RWPE1 (cell line): ENCODE measurements around the gene PLA2G2D.

ENCODE experiments used
- CTCF ChIA-PET: fragments of 350-600 bp; sonication (Branson Sonifier 250); formaldehyde crosslinking; extraction: SDS; loops from one replicate; lab custom pipeline; 2021; lab: Yijun Ruan, JAX
- POLR2A ChIA-PET: fragments of 400-600 bp; formaldehyde crosslinking; extraction: SDS; loops from one replicate; lab custom pipeline; 2020; ENCODE audit warnings: antibody characterized with exemption; ENCODE audit not compliant: low non-redundant PET; lab: Yijun Ruan, JAX
- DNase-seq: peaks from one replicate; pipeline ENCODE4 v3.0.0; 2012; ENCODE audit warnings: low spot score
- H3K27ac ChIP-seq: fragments of 450-650 bp; 2 replicates; pipeline ENCODE4 v1.5.1; 2017
- TF ChIP-seq, protein P1 (sequence below): fragments of 450-650 bp; conservative IDR thresholded peaks from 2 replicates; pipeline ENCODE4 v1.5.1; 2017; ENCODE audit warnings: low read depth, mild to moderate bottlenecking

The PLA2G2D gene

DNA sequence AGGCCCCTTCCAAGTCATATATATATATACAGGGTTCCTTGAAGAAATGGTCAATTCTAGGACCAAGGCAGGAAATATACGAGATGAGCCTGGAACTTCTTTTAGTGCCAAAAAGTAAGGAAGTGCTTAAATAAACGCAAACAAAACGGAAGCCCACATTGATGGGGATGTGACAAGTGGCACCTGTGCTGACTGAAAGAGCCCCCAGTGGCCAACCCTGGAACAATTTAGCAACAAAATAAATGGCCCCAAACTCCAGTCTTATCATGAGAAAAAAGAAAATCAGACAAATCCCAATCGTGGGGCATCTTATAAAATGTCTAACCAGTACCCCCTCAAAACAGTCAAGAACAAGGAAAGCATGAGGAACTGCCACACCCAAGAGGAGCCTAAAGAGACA, 31.7 kb downstream of the PLA2G2D start:
- no peak overlapping the region for H3K27ac ChIP-seq
- POLR2A ChIA-PET, result no interaction called here
- DNase-seq, result no peak
- CTCF ChIA-PET, result no interaction called here
- TF ChIP-seq, protein P1, sequence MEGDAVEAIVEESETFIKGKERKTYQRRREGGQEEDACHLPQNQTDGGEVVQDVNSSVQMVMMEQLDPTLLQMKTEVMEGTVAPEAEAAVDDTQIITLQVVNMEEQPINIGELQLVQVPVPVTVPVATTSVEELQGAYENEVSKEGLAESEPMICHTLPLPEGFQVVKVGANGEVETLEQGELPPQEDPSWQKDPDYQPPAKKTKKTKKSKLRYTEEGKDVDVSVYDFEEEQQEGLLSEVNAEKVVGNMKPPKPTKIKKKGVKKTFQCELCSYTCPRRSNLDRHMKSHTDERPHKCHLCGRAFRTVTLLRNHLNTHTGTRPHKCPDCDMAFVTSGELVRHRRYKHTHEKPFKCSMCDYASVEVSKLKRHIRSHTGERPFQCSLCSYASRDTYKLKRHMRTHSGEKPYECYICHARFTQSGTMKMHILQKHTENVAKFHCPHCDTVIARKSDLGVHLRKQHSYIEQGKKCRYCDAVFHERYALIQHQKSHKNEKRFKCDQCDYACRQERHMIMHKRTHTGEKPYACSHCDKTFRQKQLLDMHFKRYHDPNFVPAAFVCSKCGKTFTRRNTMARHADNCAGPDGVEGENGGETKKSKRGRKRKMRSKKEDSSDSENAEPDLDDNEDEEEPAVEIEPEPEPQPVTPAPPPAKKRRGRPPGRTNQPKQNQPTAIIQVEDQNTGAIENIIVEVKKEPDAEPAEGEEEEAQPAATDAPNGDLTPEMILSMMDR, result no peak; the same call in 1 of the 2 replicates

DNA sequence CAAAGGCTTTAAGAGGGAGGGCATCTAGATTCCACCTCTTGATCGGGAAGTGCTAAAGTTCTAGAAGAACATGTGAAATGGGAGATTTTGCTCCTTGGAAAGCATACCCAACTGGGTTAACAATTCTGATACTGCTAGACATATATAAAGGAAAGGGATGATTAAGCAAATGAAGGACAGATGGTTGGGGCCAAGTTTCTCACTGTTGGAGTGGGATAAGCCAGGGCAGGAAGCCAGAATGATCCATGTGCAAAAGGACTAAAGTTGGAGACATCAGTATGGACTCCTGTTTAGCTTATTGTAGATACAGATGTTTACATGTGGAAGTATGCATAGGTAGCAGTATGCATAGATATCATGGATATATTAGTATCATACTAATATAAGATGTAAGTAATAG, 32.5 kb downstream of the PLA2G2D start:
- ChIA-PET POLR2A (no interaction called here), CTCF (no interaction called here)
- H3K27ac ChIP-seq, result no peak overlapping the region
- TF ChIP-seq, protein P1, result no peak
- DNase-seq, result no peak

DNA sequence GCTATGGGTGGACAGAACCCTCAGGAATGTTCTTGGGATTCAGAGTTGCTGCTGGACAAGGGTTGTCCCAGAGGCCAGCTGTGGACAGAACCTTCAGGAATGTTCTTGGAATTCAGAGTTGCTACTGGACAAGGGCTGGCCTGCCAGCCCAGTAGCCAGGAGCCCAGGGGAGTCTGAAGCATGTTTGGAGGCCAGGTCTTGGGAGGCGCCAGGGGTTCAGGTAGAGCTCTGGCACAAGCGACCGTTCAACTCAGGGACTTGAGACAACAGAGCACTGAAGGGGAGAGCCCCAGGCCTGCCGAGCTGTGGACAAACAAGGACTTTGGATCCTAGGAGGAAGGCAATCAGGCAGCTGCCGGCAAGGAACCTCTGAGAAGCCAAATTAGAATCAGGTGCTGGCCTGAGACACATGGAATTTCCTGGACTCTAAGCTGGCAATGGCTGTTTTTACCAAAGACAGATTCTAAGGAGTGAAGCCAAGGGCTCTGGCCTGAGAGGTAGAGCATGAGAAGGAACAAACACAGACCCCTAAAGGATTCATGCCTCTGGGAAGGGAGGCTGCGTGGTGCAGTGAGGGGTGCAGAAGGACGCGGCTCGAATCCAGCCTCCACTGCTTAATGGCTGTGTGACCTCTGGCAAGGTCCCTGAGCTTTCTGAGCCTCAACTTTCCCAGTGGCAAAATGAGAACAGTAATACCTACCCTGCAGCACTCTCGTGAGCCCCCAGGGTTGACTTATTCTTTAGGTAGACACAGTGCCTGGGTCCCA, 36.0 kb downstream of the PLA2G2D start:
- POLR2A ChIA-PET, result no interaction called here
- no peak overlapping the region for H3K27ac ChIP-seq
- DNase-seq, result no peak
- CTCF ChIA-PET, result no interaction called here
- TF ChIP-seq, protein P1, result no peak

DNA sequence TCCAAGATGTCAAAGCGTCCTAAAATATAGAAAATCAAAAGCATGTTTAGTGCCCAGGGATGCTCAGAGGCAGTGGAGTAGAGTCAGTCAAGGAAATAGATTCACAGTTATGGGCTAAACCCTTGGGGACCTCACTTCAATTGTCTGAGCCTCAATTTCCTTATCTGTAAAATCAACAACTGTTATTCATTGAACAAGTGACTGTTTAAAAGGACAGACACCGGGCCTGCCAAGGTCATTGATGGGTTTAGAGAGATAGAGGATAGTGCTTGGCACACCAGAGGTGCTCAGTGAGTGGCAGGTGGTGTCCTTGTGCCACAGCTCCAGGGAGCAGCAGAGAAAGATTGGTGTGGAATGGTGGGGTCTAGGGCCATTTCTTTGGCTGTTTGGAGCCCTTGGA, 36.6 kb downstream of the PLA2G2D start:
- H3K27ac ChIP-seq, result no peak overlapping the region
- DNase-seq, result no peak
- ChIA-PET CTCF (no interaction called here), POLR2A (no interaction called here)
- TF ChIP-seq, protein P1, result no peak

DNA sequence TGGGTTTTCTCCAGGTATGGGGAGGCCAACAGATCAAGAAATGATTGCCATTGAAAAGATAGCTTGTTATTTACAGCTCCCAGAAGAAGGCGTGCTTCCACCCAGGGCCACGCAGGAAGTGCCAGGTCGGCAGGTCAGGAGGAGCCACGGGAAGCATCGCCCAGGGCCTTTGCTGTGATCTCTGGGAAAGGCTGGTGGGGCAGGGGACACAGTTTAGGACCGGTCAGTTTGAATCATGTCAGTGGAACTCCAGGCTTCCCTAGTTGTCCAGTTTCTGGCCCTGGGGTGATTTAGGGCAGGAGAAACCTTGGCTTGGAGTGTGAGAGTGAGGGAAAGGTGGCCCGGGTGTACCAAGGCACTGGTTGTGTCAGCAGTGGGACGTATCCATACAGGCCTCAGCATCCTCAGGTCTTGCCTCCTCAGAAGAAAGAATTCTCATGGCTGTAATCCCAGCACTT, 38.0 kb downstream of the PLA2G2D start:
- no peak for DNase-seq
- POLR2A ChIA-PET, result no interaction called here
- TF ChIP-seq, protein P1, result no peak
- CTCF ChIA-PET, result no interaction called here
- no peak overlapping the region for H3K27ac ChIP-seq

DNA sequence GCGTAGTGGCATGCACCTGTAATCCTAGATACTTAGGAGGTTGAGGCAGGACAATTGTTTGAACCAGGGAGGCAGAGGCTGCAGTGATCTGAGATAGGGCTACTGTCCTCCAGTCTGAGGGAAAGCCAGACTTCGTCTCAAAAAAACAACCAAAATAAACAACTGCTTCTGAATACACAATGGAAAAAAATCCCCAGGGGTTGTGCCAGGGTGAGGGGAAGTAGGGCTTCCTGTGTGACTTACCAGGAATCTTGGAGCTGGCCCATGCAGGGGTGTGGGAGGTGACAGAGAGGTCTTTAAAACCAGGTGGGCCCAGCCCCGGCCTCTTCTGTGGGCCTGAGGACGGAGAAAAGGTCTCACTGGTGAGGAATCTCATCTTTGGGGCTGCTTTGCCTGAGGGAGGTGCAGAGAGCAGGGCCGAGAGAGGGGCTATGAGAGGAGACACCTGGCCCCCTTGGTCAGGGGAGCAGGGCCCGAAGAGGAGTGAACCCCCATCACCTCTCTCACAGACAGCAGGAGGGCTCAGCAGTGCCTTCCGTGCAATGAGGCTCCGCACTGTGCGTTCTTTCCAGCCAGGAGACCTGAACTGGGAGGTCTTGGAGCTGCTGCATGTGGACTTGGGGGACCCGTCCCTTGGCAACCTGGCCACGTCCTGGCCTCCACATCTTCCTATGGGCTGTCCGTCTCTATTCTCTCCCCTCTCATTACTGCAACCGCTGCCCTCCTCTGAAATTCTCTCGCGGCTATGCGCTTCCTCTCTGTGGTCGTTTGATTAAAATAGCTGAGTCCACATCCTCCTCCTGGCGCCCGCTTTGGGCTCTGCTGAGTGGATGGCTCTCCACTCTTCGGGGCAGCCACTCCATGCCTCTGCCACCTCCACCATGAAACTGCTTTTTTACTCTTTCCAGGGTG, 38.6 kb downstream of the PLA2G2D start:
- POLR2A ChIA-PET, result no interaction called here
- TF ChIP-seq, protein P1, result no peak
- no peak overlapping the region for H3K27ac ChIP-seq
- DNase-seq, result no peak
- CTCF ChIA-PET, result no interaction called here
